22Rv1 (cell line): Measurements from ENCODE around the gene DNPEP.

Experiments
- H3K27ac ChIP-seq: fragments of 450-650 bp; 2 replicates; pipeline ENCODE4 v1.5.1; 2017
- ZFX ChIP-seq: fragments of 450-650 bp; IDR thresholded peaks from 2 replicates; pipeline ENCODE4 v1.6.1; 2017; ENCODE audit warnings: antibody characterized with exemption, borderline replicate concordance
- TF ChIP-seq, protein P1 (sequence below): fragments of 450-650 bp; IDR thresholded peaks from 2 replicates; pipeline ENCODE4 v1.5.1; 2017; ENCODE audit warnings: mild to moderate bottlenecking

The DNPEP gene

DNA sequence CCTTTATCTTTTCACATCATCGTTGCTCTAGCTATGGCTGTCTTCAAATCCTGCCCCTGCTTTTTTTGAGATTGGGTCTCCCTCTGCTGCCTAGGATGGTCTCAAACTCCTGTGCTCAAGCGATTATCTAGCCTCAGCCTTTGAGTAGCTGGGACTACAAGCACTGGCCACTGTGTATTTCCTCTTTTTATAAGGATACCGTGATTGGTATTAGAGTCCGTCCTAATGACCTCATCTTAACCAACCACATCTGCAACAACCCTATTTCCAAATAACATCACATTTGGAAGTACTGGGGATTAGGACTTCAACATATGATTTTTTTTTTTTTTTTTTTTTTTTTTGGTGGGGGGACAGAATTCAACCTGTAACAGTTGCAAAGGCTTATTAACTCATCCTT, 64.3 kb downstream of the DNPEP start:
- TF ChIP-seq, protein P1, sequence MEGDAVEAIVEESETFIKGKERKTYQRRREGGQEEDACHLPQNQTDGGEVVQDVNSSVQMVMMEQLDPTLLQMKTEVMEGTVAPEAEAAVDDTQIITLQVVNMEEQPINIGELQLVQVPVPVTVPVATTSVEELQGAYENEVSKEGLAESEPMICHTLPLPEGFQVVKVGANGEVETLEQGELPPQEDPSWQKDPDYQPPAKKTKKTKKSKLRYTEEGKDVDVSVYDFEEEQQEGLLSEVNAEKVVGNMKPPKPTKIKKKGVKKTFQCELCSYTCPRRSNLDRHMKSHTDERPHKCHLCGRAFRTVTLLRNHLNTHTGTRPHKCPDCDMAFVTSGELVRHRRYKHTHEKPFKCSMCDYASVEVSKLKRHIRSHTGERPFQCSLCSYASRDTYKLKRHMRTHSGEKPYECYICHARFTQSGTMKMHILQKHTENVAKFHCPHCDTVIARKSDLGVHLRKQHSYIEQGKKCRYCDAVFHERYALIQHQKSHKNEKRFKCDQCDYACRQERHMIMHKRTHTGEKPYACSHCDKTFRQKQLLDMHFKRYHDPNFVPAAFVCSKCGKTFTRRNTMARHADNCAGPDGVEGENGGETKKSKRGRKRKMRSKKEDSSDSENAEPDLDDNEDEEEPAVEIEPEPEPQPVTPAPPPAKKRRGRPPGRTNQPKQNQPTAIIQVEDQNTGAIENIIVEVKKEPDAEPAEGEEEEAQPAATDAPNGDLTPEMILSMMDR: no peak
- no peak for TF ChIP-seq ZFX
- no peak overlapping the region for H3K27ac ChIP-seq
